Subcutaneous abdominal adipose tissue (tissue), 5 donors: ENCODE measurements around the gene COL4A3.

Source experiments
- H3K27ac ChIP-seq: one replicate; pipeline ENCODE4 v1.7.0; 2013; ENCODE audit warnings: low read depth, mild to moderate bottlenecking, inconsistent platforms, low read length, moderate library complexity
- H3K27me3 ChIP-seq, 5 donors: one replicate each; pipeline ENCODE4 v1.7.0; 2013; ENCODE audit warnings: low read length in 5 of 5, inconsistent platforms in 1 of 5; ENCODE audit not compliant: control insufficient read depth in 5 of 5, insufficient read depth in 4 of 5
- H3K36me3 ChIP-seq, 5 donors: one replicate each; pipeline ENCODE4 v1.7.0; 2013; ENCODE audit warnings: low read length in 5 of 5; ENCODE audit not compliant: control insufficient read depth in 5 of 5, insufficient read depth in 5 of 5
- H3K4me1 ChIP-seq, 5 donors: one replicate each; pipeline ENCODE4 v1.7.0; 2013; ENCODE audit warnings: low read length in 5 of 5, mild to moderate bottlenecking in 3 of 5, moderate library complexity in 1 of 5; ENCODE audit not compliant: control insufficient read depth in 5 of 5, insufficient read depth in 5 of 5
- H3K4me3 ChIP-seq, 5 donors: one replicate each; pipeline ENCODE4 v1.7.0; 2013; ENCODE audit warnings: low read length in 5 of 5, low read depth in 1 of 5
- H3K9ac ChIP-seq, 5 donors: one replicate each; pipeline ENCODE4 v1.7.0; 2013; ENCODE audit warnings: low read length in 5 of 5, mild to moderate bottlenecking in 4 of 5, moderate library complexity in 3 of 5
- H3K9me3 ChIP-seq, 5 donors: one replicate each; pipeline ENCODE4 v1.7.0; 2013; ENCODE audit warnings: low read length in 5 of 5; ENCODE audit not compliant: control insufficient read depth in 5 of 5
- donor health status: healthy.
- donor health status: healthy.
- donor health status: healthy.
- donor health status: healthy.
- donor health status: healthy.

COL4A3 gene

GRCh38 chr2:227348324-227348723 lies 183.9 kb downstream of the COL4A3 start:
- Histone ChIP-seq H3K9ac (no peak overlapping the region), H3K9me3 (no peaks in the 10 kb centered on the region), H3K27ac (no peak overlapping the region), H3K4me1 (no peaks in the 10 kb centered on the region), H3K4me3 (no peak overlapping the region), H3K36me3 (peaks cover 10 to 34% (median 26%) of the 10 kb centered on the region in 5 donors), H3K27me3 (no peaks in the 10 kb centered on the region)

- no peaks in the 10 kb centered on the region for H3K27me3 ChIP-seq
- no peak overlapping the region for H3K9ac ChIP-seq
- H3K36me3 ChIP-seq, result peaks cover 7 to 34% (median 27%) of the 10 kb centered on the region in 5 donors
- no peak overlapping the region for H3K27ac ChIP-seq
- no peaks in the 10 kb centered on the region for H3K9me3 ChIP-seq
- H3K4me3 ChIP-seq, result no peak overlapping the region
- H3K4me1 ChIP-seq, result no peaks in the 10 kb centered on the region
These were observed 185.7 kb downstream of the COL4A3 start for GRCh38 chr2:227349989-227350612.

GRCh38 chr2:227351639-227352038 lies 187.2 kb downstream of the COL4A3 start:
- H3K27ac ChIP-seq, result no peak overlapping the region
- no peaks in the 10 kb centered on the region for H3K4me1 ChIP-seq
- H3K36me3 ChIP-seq, result peaks cover 14 to 42% (median 35%) of the 10 kb centered on the region in 5 donors
- H3K9me3 ChIP-seq, result no peaks in the 10 kb centered on the region
- H3K27me3 ChIP-seq, result no peaks in the 10 kb centered on the region
- H3K9ac ChIP-seq, result no peak overlapping the region
- no peak overlapping the region for H3K4me3 ChIP-seq

- no peak overlapping the region for H3K4me3 ChIP-seq
- no peaks in the 10 kb centered on the region for H3K9me3 ChIP-seq
- H3K9ac ChIP-seq, result no peak overlapping the region
- H3K27ac ChIP-seq, result no peak overlapping the region
- peaks cover 29 to 54% (median 42%) of the 10 kb centered on the region in 5 donors for H3K36me3 ChIP-seq
- no peaks in the 10 kb centered on the region for H3K27me3 ChIP-seq
- peaks cover 0 to 8% (median 0%) of the 10 kb centered on the region in 5 donors for H3K4me1 ChIP-seq
These were observed 195.9 kb downstream of the COL4A3 start for GRCh38 chr2:227360351-227360750.

- H3K9me3 ChIP-seq, result no peaks in the 10 kb centered on the region
- H3K36me3 ChIP-seq, result peaks cover 6 to 21% (median 15%) of the 10 kb centered on the region in 5 donors
- no peak overlapping the region for H3K9ac ChIP-seq
- H3K27me3 ChIP-seq, result no peaks in the 10 kb centered on the region
- H3K27ac ChIP-seq, result no peak overlapping the region
- peaks cover 0 to 24% (median 9%) of the 10 kb centered on the region in 5 donors for H3K4me1 ChIP-seq
- no peak overlapping the region for H3K4me3 ChIP-seq
These were observed 199.3 kb downstream of the COL4A3 start for GRCh38 chr2:227363756-227364155.
